Caco-2 (cell line): ENCODE data around the gene TAB3. TPM values are rescaled to one million over a fixed set of nuclear protein-coding genes. Genes with fewer than 3 reads are reported as not detected.
"Not testable (repeated sequence)": the region's sequence is repeated elsewhere in the genome, so short reads cannot be mapped to it uniquely, and the experiment has no call there.

ENCODE experiments used
- BruUV-seq: library from RNA; stranded (reverse); fragments of 400-500 nt; replicated peaks from 2 replicates; lab custom pipeline; 2021; lab: Mats Ljungman, UMichigan
- CTCF ChIA-PET: fragments of 300-600 bp; sonication (Branson Sonifier 250); formaldehyde crosslinking; loops from one replicate; lab custom pipeline; 2022; ENCODE audit warnings: antibody characterized with exemption; lab: Charles Lee
- POLR2A ChIA-PET: fragments of 300-600 bp; sonication (Branson Sonifier 250); formaldehyde crosslinking; loops from one replicate; lab custom pipeline; 2022; ENCODE audit warnings: antibody characterized with exemption; lab: Charles Lee
- DNase-seq, 2 experiments: peaks; one replicate each; pipeline versions ENCODE4 v3.0.0 to v3.0.0-alpha.2; 2020 to 2022
- H3K27me3 ChIP-seq: replicated peaks from 2 replicates; pipeline ENCODE4 v1.6.0; 2011; ENCODE audit warnings: low read length; ENCODE audit not compliant: control insufficient read depth, insufficient read depth
- H3K36me3 ChIP-seq: 2 replicates; pipeline ENCODE4 v1.5.1; 2011; ENCODE audit warnings: low read length; ENCODE audit not compliant: control insufficient read depth, insufficient read depth
- H3K4me1 ChIP-seq: fragments of 250-450 bp; sonication (Bioruptor Pico); 2 replicates; pipeline ENCODE4 v1.5.1; 2020; ENCODE audit warnings: mild to moderate bottlenecking
- H3K4me3 ChIP-seq: 2 replicates; pipeline ENCODE4 v1.5.1; 2011; ENCODE audit warnings: low read depth, mild to moderate bottlenecking, control low read depth, low read length
- H3K9me3 ChIP-seq: fragments of 250-450 bp; sonication (Bioruptor Pico); 2 replicates; pipeline ENCODE4 v1.5.1; 2020; ENCODE audit warnings: mild to moderate bottlenecking, moderate library complexity
- H3K27ac Mint-ChIP-seq: one replicate; pipeline ENCODE4 v1.8.0; 2022; ENCODE audit warnings: mixed read lengths; ENCODE audit not compliant: unreplicated experiment
- H3K27me3 Mint-ChIP-seq: one replicate; pipeline ENCODE4 v1.8.0; 2022; ENCODE audit warnings: mixed read lengths; ENCODE audit not compliant: insufficient read depth, unreplicated experiment
- H3K36me3 Mint-ChIP-seq: one replicate; pipeline ENCODE4 v1.8.0; 2022; ENCODE audit warnings: mild to moderate bottlenecking, mixed read lengths; ENCODE audit not compliant: insufficient read depth, unreplicated experiment
- H3K4me1 Mint-ChIP-seq: one replicate; pipeline ENCODE4 v1.8.0; 2022; ENCODE audit warnings: low read depth, mixed read lengths; ENCODE audit not compliant: unreplicated experiment
- H3K4me3 Mint-ChIP-seq: one replicate; pipeline ENCODE4 v1.8.0; 2022; ENCODE audit warnings: mild to moderate bottlenecking, moderate library complexity, mixed read lengths; ENCODE audit not compliant: unreplicated experiment
- H3K9me3 Mint-ChIP-seq: one replicate; pipeline ENCODE4 v1.8.0; 2022; ENCODE audit warnings: mixed read lengths; ENCODE audit not compliant: unreplicated experiment
- CTCF ChIP-seq, 2 experiments: fragments of 200-600 bp in 1 of 2; IDR thresholded peaks; 1 replicate in 1 of 2; 2 replicates in 1 of 2; pipeline versions ENCODE4 v1.5.1 to v1.8.0; 2011 to 2022; ENCODE audit warnings: antibody characterized with exemption in 1 of 2, control low read depth in 1 of 2, inconsistent platforms in 1 of 2, low read depth in 1 of 2, low read length in 1 of 2, mild to moderate bottlenecking in 1 of 2, moderate library complexity in 1 of 2; ENCODE audit not compliant: insufficient read depth in 1 of 2, severe bottlenecking in 1 of 2, unreplicated experiment in 1 of 2
- intact Hi-C: fragments of 100-400 bp; cut with micrococcal nuclease; formaldehyde crosslinking; loops from one replicate; pipeline ENCODE4 v1.10.0; 2022; ENCODE audit not compliant: unreplicated experiment
- total RNA-seq: library from RNA; stranded (reverse); gene quantifications from 2 replicates; pipeline ENCODE4 v1.2.3, GENCODE V29; 2022

Gene TAB3
- total RNA-seq, 1 experiment from 2014 or later: 14.8 TPM

- Mint-ChIP-seq H3K27me3 (no peaks in the 10 kb centered on the region), H3K9me3 (no peaks in the 10 kb centered on the region), H3K4me1 (no peaks in the 10 kb centered on the region), H3K4me3 (no peak overlapping the region), H3K27ac (no peak overlapping the region), H3K36me3 (no peaks in the 10 kb centered on the region)
- Histone ChIP-seq H3K36me3 (no peaks in the 10 kb centered on the region; the same call in 1 of the 2 replicates), H3K4me1 (no peaks in the 10 kb centered on the region), H3K9me3 (no peaks in the 10 kb centered on the region), H3K27me3 (no peaks in the 10 kb centered on the region), H3K4me3 (no peak overlapping the region)
- ChIA-PET CTCF (no interaction called here), POLR2A (no interaction called here)
- no TSS peak for BruUV-seq
- intact Hi-C loops: no loop called here
- no peak for TF ChIP-seq CTCF (IDR thresholded peaks at IDR 0.05; ENCODE audit: insufficient read depth in 1 of 2, low read depth in 1 of 2, low read length in 1 of 2, severe bottlenecking in 1 of 2, unreplicated experiment in 1 of 2)
- no peak for DNase-seq
Observed at GRCh38 chrX:30798810-30799209, 90.2 kb downstream of the TAB3 start.

GRCh38 chrX:30797301-30797700 is 91.8 kb downstream of the TAB3 start:
- not testable (repeated sequence) for H3K9me3 Mint-ChIP-seq, BruUV-seq, H3K4me1 ChIP-seq

GRCh38 chrX:30795981-30796958 is 92.8 kb downstream of the TAB3 start:
- intact Hi-C loops: no loop called here
- H3K27me3 Mint-ChIP-seq: no peaks in the 10 kb centered on the region
- H3K4me3 ChIP-seq: no peak overlapping the region
- H3K9me3 ChIP-seq: no peaks in the 10 kb centered on the region
- no peaks in the 10 kb centered on the region for H3K4me1 ChIP-seq
- no peaks in the 10 kb centered on the region for H3K36me3 Mint-ChIP-seq
- H3K4me3 Mint-ChIP-seq: no peak overlapping the region
- POLR2A ChIA-PET: no interaction called here
- no peaks in the 10 kb centered on the region; the same call in 1 of the 2 replicates for H3K36me3 ChIP-seq
- no peak overlapping the region for H3K27ac Mint-ChIP-seq
- H3K9me3 Mint-ChIP-seq: no peaks in the 10 kb centered on the region
- no TSS peak for BruUV-seq
- H3K4me1 Mint-ChIP-seq: no peaks in the 10 kb centered on the region
- CTCF ChIA-PET: no interaction called here
- no peak for DNase-seq
- H3K27me3 ChIP-seq: no peaks in the 10 kb centered on the region
- no peak for TF ChIP-seq CTCF (IDR thresholded peaks at IDR 0.05; ENCODE audit: insufficient read depth in 1 of 2, low read depth in 1 of 2, low read length in 1 of 2, severe bottlenecking in 1 of 2, unreplicated experiment in 1 of 2)

More at GRCh38 chrX:30797301-30797700, 91.8 kb downstream of the TAB3 start:
- CTCF ChIA-PET, H3K27me3 ChIP-seq, H3K4me3 Mint-ChIP-seq, H3K27ac Mint-ChIP-seq, intact Hi-C loops, H3K36me3 ChIP-seq, H3K36me3 Mint-ChIP-seq, H3K4me3 ChIP-seq, H3K9me3 ChIP-seq, DNase-seq, H3K4me1 Mint-ChIP-seq, H3K27me3 Mint-ChIP-seq, POLR2A ChIA-PET: not testable (repeated sequence)
